AG10803 (cell line): ENCODE results near the gene TPK1.

Experiments used
- DNase-seq: peaks from one replicate; pipeline ENCODE4 v3.0.0; 2010; ENCODE audit warnings: low read depth
- H3K4me3 ChIP-seq: 2 replicates; pipeline ENCODE4 v1.5.1; 2011; ENCODE audit warnings: mild to moderate bottlenecking, low read length, control low read depth
- CTCF ChIP-seq: conservative IDR thresholded peaks from 2 replicates; pipeline ENCODE4 v1.5.1; 2011; ENCODE audit warnings: mild to moderate bottlenecking, low read length, control low read depth, inconsistent platforms

TPK1 gene

GRCh38 chr7:144483189-144483588, 352.7 kb downstream of the TPK1 start:
- TF ChIP-seq CTCF, result no peak
- no peak for DNase-seq
- no peak overlapping the region for H3K4me3 ChIP-seq

GRCh38 chr7:144481833-144482232, 354.0 kb downstream of the TPK1 start:
- no peak overlapping the region for H3K4me3 ChIP-seq
- TF ChIP-seq CTCF, result no peak
- DNase-seq, result no peak

GRCh38 chr7:144477348-144477747, 358.5 kb downstream of the TPK1 start:
- TF ChIP-seq CTCF, result no peak
- no peak for DNase-seq
- no peak overlapping the region for H3K4me3 ChIP-seq

GRCh38 chr7:144474800-144475615, 360.8 kb downstream of the TPK1 start:
- DNase-seq, result no peak
- TF ChIP-seq CTCF, result no peak
- no peak overlapping the region for H3K4me3 ChIP-seq

- no peak for DNase-seq
- TF ChIP-seq CTCF, result no peak
- no peak overlapping the region for H3K4me3 ChIP-seq
These were observed 361.5 kb downstream of the TPK1 start for GRCh38 chr7:144474363-144474762.

- no peak for TF ChIP-seq CTCF
These were observed 361.9 kb downstream of the TPK1 start for GRCh38 chr7:144473908-144474307.

GRCh38 chr7:144470078-144470477, 365.8 kb downstream of the TPK1 start:
- DNase-seq, result no peak
- H3K4me3 ChIP-seq, result no peak overlapping the region
- TF ChIP-seq CTCF, result no peak

More at GRCh38 chr7:144473908-144474307, 361.9 kb downstream of the TPK1 start:
- no peak for DNase-seq
- no peak overlapping the region for H3K4me3 ChIP-seq
